DOHH2 (cell line): ENCODE measurements around the gene GNB4.

Experiments
- H3F3A ChIP-seq: fragments of 200-600 bp; sonication (generic), shearing (Covaris generic); 2 replicates; pipeline ENCODE4 v1.6.0; 2016; ENCODE audit warnings: antibody characterized with exemption, mild to moderate bottlenecking; ENCODE audit not compliant: control insufficient read depth, insufficient read depth
- H3K27ac ChIP-seq: fragments of 200-600 bp; sonication (generic); 2 replicates; pipeline ENCODE4 v1.5.1; 2014; ENCODE audit warnings: low read depth, mild to moderate bottlenecking, low read length, moderate library complexity
- H3K27me3 ChIP-seq: fragments of 200-600 bp; sonication (generic); 2 replicates; pipeline ENCODE4 v1.6.1; 2014; ENCODE audit warnings: mild to moderate bottlenecking, low read length, mixed read lengths; ENCODE audit not compliant: control insufficient read depth
- H3K36me3 ChIP-seq: fragments of 200-600 bp; sonication (generic); 2 replicates; pipeline ENCODE4 v1.6.1; 2014; ENCODE audit warnings: mild to moderate bottlenecking, low read length, moderate library complexity, mixed read lengths; ENCODE audit not compliant: control insufficient read depth
- H3K4me1 ChIP-seq: fragments of 200-600 bp; sonication (generic); 2 replicates; pipeline ENCODE4 v1.6.1; 2014; ENCODE audit warnings: mild to moderate bottlenecking, low read length, mixed read lengths; ENCODE audit not compliant: control insufficient read depth
- H3K4me2 ChIP-seq: fragments of 200-600 bp; sonication (generic); 2 replicates; pipeline ENCODE4 v1.6.0; 2014; ENCODE audit warnings: mild to moderate bottlenecking, low read length, moderate library complexity
- H3K4me3 ChIP-seq: fragments of 200-600 bp; sonication (generic); 2 replicates; pipeline ENCODE4 v1.5.1; 2014; ENCODE audit warnings: mild to moderate bottlenecking, low read length, mixed read lengths
- H3K79me2 ChIP-seq: fragments of 200-600 bp; sonication (generic); 2 replicates; pipeline ENCODE4 v1.6.1; 2014; ENCODE audit warnings: mild to moderate bottlenecking, low read length, mixed read lengths; ENCODE audit not compliant: control insufficient read depth
- H3K9me2 ChIP-seq: fragments of 200-600 bp; sonication (generic); replicated peaks from 2 replicates; pipeline ENCODE4 v1.6.1; 2014; ENCODE audit warnings: mild to moderate bottlenecking, low read length, mixed read lengths; ENCODE audit not compliant: control insufficient read depth
- H3K9me3 ChIP-seq: fragments of 200-600 bp; sonication (generic); 2 replicates; pipeline ENCODE4 v1.6.1; 2014; ENCODE audit warnings: antibody characterized with exemption, low read length, mixed read lengths; ENCODE audit not compliant: control insufficient read depth, insufficient read depth
- H4K20me1 ChIP-seq: fragments of 200-600 bp; sonication (generic); 2 replicates; pipeline ENCODE4 v1.6.0; 2014; ENCODE audit warnings: low read depth, mild to moderate bottlenecking, antibody characterized with exemption, low read length, moderate library complexity; ENCODE audit not compliant: control insufficient read depth, insufficient read depth
- EZH2phosphoT487 ChIP-seq: fragments of 200-600 bp; sonication (generic); IDR thresholded peaks from 2 replicates; pipeline ENCODE4 v1.6.1; 2017; ENCODE audit warnings: borderline replicate concordance, mild to moderate bottlenecking, antibody characterized with exemption, low read length, moderate library complexity, mixed read lengths
- TF ChIP-seq, protein P1 (sequence below): fragments of 200-600 bp; sonication (generic); IDR thresholded peaks from one replicate; pipeline ENCODE4 v1.5.1; 2014; ENCODE audit warnings: antibody characterized with exemption, mild to moderate bottlenecking, low read depth, low read length; ENCODE audit not compliant: poor library complexity, severe bottlenecking

Gene GNB4

DNA sequence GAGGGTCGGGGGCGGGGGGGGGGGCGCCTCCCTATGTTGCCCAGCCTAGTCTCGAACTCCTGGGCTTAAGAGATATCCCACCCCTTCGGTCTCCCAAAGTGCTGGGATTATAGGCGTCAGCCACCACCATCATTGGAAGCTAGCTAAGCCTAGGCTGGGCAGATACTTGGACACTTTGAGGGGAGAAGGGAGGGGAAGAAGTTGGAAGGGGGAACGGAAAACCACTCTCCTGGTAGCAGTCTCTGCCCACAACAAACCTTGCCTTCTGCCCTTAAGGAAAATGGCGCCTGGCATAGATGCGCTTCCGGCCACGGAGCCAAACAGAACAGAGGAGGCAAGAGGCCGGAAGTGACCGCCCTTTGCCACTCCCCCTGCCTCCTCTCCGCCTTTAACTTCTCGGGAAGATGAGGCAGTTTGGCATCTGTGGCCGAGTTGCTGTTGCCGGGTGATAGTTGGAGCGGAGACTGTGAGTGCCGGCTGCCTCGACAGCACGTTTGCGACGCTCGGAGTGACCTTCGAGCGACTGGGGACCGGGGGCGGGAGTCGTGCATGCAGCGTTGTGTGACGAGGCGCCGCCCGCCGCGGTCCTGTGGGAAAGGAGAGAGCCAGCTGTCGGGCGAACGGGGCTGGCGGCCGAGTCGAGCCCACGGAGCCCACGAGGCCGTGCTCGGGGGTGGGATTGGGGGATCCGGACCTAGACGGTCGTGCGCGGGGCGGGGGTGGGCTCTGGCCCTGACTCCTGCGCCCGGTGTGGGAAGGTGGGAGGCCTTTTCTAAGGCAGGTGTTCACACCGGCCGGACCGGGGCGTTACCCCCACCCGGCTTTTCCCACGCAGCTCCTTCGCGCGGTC is 103.7 kb downstream of the GNB4 start, which contains the start of gene MFN1:
TSS of gene MFN1 (plus strand) at position 365 of the 850 bp plus-strand sequence. CDS start 1,143 bp downstream, outside the sequence.
- peak within 1 kb of the TSS; percentile 85 for H3K4me3 ChIP-seq
- peaks cover 36% of the 10 kb centered on the region for H3K36me3 ChIP-seq
- peaks cover 38% of the 10 kb centered on the region for H3K79me2 ChIP-seq
- peaks cover 25% of the 10 kb centered on the region for H3K4me1 ChIP-seq
- H3K9me2 ChIP-seq, result no peaks in the 10 kb centered on the region
- no peaks in the 10 kb centered on the region for H3K9me3 ChIP-seq
- no peaks in the 10 kb centered on the region for H4K20me1 ChIP-seq
- peaks cover 23% of the 10 kb centered on the region; the same call in 1 of the 2 replicates for H3F3A ChIP-seq
- peak within 1 kb of the TSS; percentile 87 for H3K4me2 ChIP-seq
- H3K27ac ChIP-seq, result peak within 1 kb of the TSS; percentile 66
- TF ChIP-seq, protein P1, sequence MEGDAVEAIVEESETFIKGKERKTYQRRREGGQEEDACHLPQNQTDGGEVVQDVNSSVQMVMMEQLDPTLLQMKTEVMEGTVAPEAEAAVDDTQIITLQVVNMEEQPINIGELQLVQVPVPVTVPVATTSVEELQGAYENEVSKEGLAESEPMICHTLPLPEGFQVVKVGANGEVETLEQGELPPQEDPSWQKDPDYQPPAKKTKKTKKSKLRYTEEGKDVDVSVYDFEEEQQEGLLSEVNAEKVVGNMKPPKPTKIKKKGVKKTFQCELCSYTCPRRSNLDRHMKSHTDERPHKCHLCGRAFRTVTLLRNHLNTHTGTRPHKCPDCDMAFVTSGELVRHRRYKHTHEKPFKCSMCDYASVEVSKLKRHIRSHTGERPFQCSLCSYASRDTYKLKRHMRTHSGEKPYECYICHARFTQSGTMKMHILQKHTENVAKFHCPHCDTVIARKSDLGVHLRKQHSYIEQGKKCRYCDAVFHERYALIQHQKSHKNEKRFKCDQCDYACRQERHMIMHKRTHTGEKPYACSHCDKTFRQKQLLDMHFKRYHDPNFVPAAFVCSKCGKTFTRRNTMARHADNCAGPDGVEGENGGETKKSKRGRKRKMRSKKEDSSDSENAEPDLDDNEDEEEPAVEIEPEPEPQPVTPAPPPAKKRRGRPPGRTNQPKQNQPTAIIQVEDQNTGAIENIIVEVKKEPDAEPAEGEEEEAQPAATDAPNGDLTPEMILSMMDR, result no peak
- no peak for TF ChIP-seq EZH2phosphoT487
- no peaks in the 10 kb centered on the region for H3K27me3 ChIP-seq
